Activated CD4-positive, alpha-beta T cell treated with anti-CD3 and anti-CD28 coated beads, Interleukin-2, amount 10 ng/mL, durations not matched to agents 7 days and 5 days (primary cell): Measurements from ENCODE around the gene PINLYP. TPM values are rescaled to one million over a fixed set of nuclear protein-coding genes. Genes with fewer than 3 reads are reported as not detected.
A peak's percentile ranks its signal among the peaks of the same experiment; 100 is the strongest.
"Not testable (repeated sequence)": the region's sequence is repeated elsewhere in the genome, so short reads cannot be mapped to it uniquely, and the experiment has no call there.

Experiments used
- CTCF ChIA-PET: fragments of 350-600 bp; sonication (Branson Sonifier 250); formaldehyde crosslinking; loops from one replicate; lab custom pipeline; 2021; ENCODE audit warnings: antibody characterized with exemption; lab: Charles Lee
- POLR2A ChIA-PET: fragments of 350-600 bp; sonication (Branson Sonifier 250); formaldehyde crosslinking; loops from one replicate; lab custom pipeline; 2021; ENCODE audit warnings: antibody characterized with exemption; lab: Charles Lee
- DNase-seq: peaks from one replicate; pipeline ENCODE4 v3.0.0-alpha.2; 2020
- H3K27ac Mint-ChIP-seq: one replicate; pipeline ENCODE4 v1.8.0; 2021; ENCODE audit warnings: mild to moderate bottlenecking, moderate library complexity, mixed read lengths
- H3K27me3 Mint-ChIP-seq: one replicate; pipeline ENCODE4 v1.8.0; 2021; ENCODE audit warnings: mixed read lengths
- H3K36me3 Mint-ChIP-seq: one replicate; pipeline ENCODE4 v1.8.0; 2021; ENCODE audit warnings: low read depth, mixed read lengths
- H3K4me1 Mint-ChIP-seq: one replicate; pipeline ENCODE4 v1.8.0; 2021; ENCODE audit warnings: mixed read lengths
- H3K4me3 Mint-ChIP-seq: one replicate; pipeline ENCODE4 v1.8.0; 2021; ENCODE audit warnings: mild to moderate bottlenecking, moderate library complexity, mixed read lengths
- H3K9me3 Mint-ChIP-seq: one replicate; pipeline ENCODE4 v1.8.0; 2021; ENCODE audit warnings: mixed read lengths
- total RNA-seq, 2 experiments: library from RNA; stranded (reverse); gene quantifications; one replicate each; pipeline ENCODE4 v1.2.3, GENCODE V29; 2021

Gene PINLYP
- total RNA-seq, 2 experiments from 2014 or later = 4.1 to 5.0 TPM

DNA sequence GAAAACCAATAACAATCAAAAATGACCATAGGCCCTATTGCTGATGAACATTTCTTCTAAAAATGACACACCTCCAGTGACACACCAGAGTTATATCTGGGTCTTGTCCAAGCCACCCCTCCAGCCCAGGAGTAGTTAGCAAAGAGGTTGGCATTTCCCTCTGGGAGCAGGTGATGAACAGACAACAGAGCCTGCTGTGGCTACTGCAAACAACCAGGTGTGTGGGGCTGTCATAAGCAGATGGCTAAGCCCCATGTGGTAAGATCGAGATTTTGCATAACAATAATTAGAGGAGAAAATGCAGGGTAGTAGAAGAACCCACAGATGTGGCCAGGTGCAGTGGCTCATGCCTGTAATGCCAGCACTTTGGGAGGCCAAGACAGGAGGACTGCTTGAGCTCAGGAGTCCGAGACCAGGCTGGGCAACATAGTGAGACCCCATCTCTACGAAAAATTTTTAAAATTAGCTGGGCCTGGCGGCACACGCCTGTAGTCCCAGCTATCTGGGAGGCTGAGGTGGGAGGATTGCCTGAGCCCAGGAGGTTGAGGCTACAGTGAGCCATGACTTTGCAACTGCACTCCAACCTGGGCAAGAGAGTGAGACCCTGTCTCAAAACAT is 5.3 kb upstream of the PINLYP start:
- ChIA-PET POLR2A (no interaction called here), CTCF (interaction anchor here (0.7 to 2.8 kb wide), 5 partner anchors 10 to 24 kb away, joined by 3 to 12 read pairs (median 5); no protein-coding TSS in a partner anchor)
- Mint-ChIP-seq H3K27ac (no peak overlapping the region), H3K4me1 (peaks cover 26% of the 10 kb centered on the region), H3K36me3 (peaks cover 10% of the 10 kb centered on the region), H3K9me3 (no peaks in the 10 kb centered on the region), H3K4me3 (no peak overlapping the region), H3K27me3 (no peaks in the 10 kb centered on the region)
- DNase-seq = no peak

DNA sequence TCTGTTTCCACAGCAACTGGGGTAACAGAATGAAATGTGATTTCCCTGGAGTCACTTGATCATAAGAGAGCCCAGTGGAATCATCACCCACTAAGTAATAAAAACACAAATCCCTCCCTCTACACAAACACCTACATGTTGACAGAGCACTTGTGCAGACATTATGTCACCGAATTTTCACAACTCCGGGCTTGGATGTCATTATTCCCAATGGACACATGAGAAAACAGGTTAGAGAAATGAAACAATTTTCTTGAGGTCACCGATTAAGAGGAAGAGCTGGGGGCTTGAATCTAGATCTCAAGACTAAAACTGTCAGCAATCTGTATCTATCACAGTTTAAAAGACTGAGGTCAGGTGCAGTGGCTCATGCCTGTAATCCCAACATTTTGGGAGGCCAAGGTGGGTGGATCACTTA is 3.4 kb upstream of the PINLYP start:
- POLR2A ChIA-PET = no interaction called here
- Mint-ChIP-seq H3K9me3 (no peaks in the 10 kb centered on the region), H3K4me1 (peaks cover 36% of the 10 kb centered on the region), H3K4me3 (no peak overlapping the region), H3K27ac (no peak overlapping the region), H3K36me3 (peaks cover 9% of the 10 kb centered on the region), H3K27me3 (no peaks in the 10 kb centered on the region)
- CTCF ChIA-PET = interaction anchor here (0.9 to 2.8 kb wide), 3 partner anchors 17 to 22 kb away, joined by 5 to 12 read pairs (median 7); no protein-coding TSS in a partner anchor
- DNase-seq = no peak

DNA sequence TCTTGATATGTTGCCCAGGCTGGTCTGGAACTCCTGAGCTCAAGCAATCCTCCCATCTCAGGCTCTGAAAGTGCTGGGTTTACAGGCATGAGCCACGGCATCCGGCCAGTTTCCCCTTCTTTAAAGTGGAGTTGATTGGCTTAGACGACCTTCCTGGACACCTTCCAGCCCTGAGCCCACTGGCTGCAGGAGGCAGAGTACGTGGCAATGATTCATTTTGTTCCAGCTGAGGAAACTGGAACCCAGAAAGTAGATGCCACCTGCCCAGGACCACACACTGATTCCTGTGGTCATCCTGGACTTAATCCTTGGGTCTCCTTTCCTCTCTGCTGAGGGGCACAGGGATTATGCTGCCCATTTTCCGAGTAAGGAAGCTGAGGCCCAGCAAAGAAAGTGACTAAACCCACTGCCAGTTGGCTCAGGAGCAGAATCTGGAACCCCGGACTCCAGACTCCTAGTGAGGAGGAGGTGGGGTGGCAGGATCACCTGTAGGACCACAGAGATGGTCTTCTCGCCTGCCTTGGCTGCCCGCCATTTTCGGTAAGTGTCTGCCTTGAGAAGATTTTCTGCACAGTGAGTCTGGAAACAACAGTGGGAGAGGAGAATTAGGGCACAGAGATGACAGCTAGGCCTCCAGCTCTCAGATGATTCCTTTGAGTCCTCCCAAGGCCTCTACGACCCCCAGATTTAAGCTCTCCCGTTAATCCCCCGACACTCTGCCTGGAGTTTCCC is 1.0 kb upstream of the PINLYP start:
- POLR2A ChIA-PET = no interaction called here
- H3K4me3 Mint-ChIP-seq = peak overlapping the region; percentile 96
- no peaks in the 10 kb centered on the region for H3K9me3 Mint-ChIP-seq
- H3K27me3 Mint-ChIP-seq = no peaks in the 10 kb centered on the region
- no peak for DNase-seq
- peaks cover 44% of the 10 kb centered on the region for H3K4me1 Mint-ChIP-seq
- CTCF ChIA-PET = interaction anchor here (1.0 to 2.3 kb wide), 6 partner anchors 9 to 128 kb away, joined by 3 to 7 read pairs (median 5); no protein-coding TSS in a partner anchor
- peaks cover 7% of the 10 kb centered on the region for H3K36me3 Mint-ChIP-seq
- H3K27ac Mint-ChIP-seq = peak overlapping the region; percentile 94

DNA sequence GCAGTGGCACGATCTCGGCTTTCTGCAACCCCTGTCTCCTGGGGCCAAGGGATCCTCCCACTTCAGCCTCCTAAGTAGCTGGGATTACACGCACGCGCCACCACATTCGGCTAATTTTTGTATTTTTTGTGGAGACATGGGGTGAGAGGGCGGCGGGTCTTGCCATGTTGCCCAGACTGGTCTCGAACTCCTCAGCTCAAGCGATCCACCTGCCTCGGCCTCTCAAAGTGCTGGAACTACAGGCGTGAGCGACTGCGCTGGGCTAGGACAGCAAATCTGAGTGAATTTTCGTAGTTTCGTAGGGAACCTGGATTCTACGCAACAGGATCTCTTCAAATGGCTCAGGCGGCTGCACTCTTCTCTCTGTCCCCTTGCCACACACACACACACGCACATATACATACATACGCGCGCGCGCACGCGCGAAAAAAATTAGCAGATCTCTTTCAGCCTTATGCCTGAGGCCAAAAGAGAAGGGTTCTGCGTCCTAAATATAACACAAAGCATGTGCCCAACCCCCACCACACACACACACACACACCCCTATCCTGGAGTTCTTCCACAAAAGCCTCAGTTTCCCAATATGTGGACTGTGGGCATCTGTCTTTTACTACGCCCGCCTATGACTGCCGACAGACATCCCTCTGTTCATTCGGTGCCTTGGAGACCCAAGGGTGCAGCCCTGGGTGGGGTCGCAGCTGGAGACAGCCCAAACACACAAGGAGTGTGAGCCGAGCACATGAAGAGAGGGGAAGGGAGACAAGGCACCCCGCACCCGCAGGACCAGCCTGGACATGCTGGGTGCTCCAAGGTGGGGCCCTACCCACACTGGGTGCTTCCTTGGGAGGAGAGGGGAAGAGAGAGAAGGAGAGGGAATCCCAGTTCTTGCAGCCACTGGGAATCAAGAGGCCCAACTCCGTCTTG is 616 bp downstream of the PINLYP start:
- Mint-ChIP-seq H3K4me1 (peaks cover 46% of the 10 kb centered on the region), H3K9me3 (no peaks in the 10 kb centered on the region), H3K27ac (peak overlapping the region; percentile 85), H3K36me3 (peaks cover 2% of the 10 kb centered on the region), H3K27me3 (no peaks in the 10 kb centered on the region), H3K4me3 (peak overlapping the region; percentile 65)
- peak; percentile 22 for DNase-seq
- ChIA-PET CTCF (interaction anchor here (0.7 to 2.1 kb wide), 3 partner anchors 18 to 1820 kb away, joined by 3 to 5 read pairs (median 3); partner anchors contain the start of genes IRGQ and ZNF576), POLR2A (no interaction called here)

DNA sequence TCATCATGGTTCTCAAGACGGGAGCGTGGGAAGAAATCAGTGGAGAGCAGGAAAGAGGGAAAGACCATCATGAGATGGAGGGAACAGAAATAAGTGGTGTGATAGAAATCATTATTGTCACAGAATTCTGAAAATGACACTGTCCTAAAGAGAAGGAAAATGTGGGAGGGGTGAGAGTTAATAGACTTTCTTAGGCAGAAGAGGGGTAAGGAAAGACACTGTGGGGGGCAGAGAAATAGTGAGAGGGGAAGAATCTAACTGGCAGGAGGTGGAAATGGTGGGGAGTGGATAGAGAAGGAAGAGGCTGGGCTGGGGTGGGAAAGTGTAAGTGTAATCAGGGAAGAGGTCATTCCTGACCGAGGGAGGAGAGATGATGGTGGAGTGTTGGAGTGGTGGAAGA is 3.2 kb downstream of the PINLYP start:
- Mint-ChIP-seq H3K4me3 (peak overlapping the region; percentile 78), H3K9me3 (no peaks in the 10 kb centered on the region), H3K4me1 (peaks cover 49% of the 10 kb centered on the region), H3K36me3 (peaks cover 2% of the 10 kb centered on the region), H3K27me3 (no peaks in the 10 kb centered on the region), H3K27ac (peak overlapping the region; percentile 61)
- no peak for DNase-seq
- CTCF ChIA-PET = interaction anchor here (0.7 to 1.7 kb wide), 2 partner anchors 8 to 38 kb away, joined by 4 to 6 read pairs; no protein-coding TSS in a partner anchor
- POLR2A ChIA-PET = no interaction called here

DNA sequence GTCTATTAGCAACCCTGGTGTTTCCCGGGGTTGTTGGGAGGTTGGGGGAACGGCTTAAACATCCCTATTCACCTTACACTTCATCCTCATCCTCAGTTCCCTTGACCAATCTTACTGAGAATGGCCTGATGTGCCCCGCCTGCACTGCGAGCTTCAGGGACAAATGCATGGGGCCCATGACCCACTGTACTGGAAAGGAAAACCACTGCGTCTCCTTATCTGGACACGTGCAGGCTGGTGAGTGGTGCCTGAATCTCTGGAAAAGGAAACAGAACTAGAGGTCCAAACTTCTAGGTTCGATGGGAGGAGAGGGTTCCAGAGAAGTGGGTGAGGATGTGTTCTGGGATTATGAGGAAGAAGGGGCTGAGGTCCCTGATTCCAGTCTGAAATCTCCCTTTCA is 5.9 kb downstream of the PINLYP start:
- peaks cover 41% of the 10 kb centered on the region for H3K4me1 Mint-ChIP-seq
- CTCF ChIA-PET = interaction anchor here (2.2 to 4.7 kb wide), 2 partner anchors 13 kb away, joined by 14 to 34 read pairs; partner anchors contain the start of genes IRGQ and ZNF576

DNA sequence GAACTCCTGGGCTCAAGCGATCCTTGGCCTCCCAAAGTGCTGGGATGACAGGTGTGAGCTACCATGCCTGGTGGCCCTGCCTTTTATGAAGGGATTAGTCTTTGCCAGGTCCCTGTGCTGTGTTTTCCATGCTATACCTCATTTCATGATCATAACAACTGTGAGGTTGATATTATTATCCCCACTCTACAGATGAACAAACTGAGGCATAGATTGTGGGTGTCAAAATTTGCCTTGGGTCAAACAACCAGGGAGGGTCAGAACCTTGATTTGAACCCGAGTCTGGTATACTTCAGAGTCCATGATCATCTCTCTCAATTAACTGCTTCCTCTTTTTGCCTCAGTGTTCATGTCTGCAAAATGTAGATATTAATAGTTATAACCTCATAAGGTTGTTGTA is 6.9 kb downstream of the PINLYP start:
- H3K4me1 Mint-ChIP-seq = peaks cover 36% of the 10 kb centered on the region
- CTCF ChIA-PET = interaction anchor here (4.7 kb wide), 1 partner anchor 12 kb away, joined by 34 read pairs; the partner anchor contains the start of genes IRGQ and ZNF576
- no peak overlapping the region for H3K4me3 Mint-ChIP-seq
- H3K9me3 Mint-ChIP-seq = no peaks in the 10 kb centered on the region
- POLR2A ChIA-PET = interaction anchor here (1.3 kb wide), 1 partner anchor 27 kb away, joined by 4 read pairs; no protein-coding TSS in a partner anchor
- no peaks in the 10 kb centered on the region for H3K36me3 Mint-ChIP-seq
- no peaks in the 10 kb centered on the region for H3K27me3 Mint-ChIP-seq
- no peak overlapping the region for H3K27ac Mint-ChIP-seq
- DNase-seq = no peak

More for the DNA sequence above, 5.9 kb downstream of the PINLYP start:
- H3K9me3 Mint-ChIP-seq = no peaks in the 10 kb centered on the region
- H3K27ac Mint-ChIP-seq = peak overlapping the region; percentile 28
- H3K36me3 Mint-ChIP-seq = no peaks in the 10 kb centered on the region
- H3K4me3 Mint-ChIP-seq = no peak overlapping the region
- H3K27me3 Mint-ChIP-seq = no peaks in the 10 kb centered on the region
- DNase-seq = no peak
- POLR2A ChIA-PET = interaction anchor here (1.3 kb wide), 1 partner anchor 26 kb away, joined by 4 read pairs; no protein-coding TSS in a partner anchor

DNA sequence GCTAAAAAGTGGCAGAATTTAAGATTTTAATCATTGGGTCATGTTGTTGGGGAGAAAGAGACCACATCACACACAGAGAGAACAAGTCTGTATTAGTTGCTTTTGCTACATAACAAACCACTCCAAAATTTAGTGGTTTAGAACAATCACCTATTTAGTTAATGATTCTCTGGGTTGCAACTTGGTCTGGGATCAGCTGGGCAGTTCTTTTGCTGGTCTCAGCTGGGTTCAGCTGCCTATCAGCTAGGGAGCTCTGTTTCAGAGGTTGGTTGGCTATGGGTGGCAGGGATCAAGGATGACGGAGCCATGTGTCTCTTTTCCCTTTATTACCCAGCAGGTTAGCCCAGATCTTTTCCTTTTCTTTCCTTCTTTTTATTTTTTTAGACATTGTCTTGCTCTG is 8.9 kb downstream of the PINLYP start:
- Mint-ChIP-seq H3K4me1 (peaks cover 34% of the 10 kb centered on the region), H3K9me3 (no peaks in the 10 kb centered on the region), H3K4me3 (no peak overlapping the region), H3K36me3 (no peaks in the 10 kb centered on the region), H3K27me3 (no peaks in the 10 kb centered on the region), H3K27ac (peak overlapping the region; percentile 73)
- DNase-seq = no peak
- ChIA-PET POLR2A (no interaction called here), CTCF (interaction anchor here (0.6 to 4.7 kb wide), 5 partner anchors 10 to 65 kb away, joined by 3 to 34 read pairs (median 3); partner anchors contain the start of genes IRGQ and ZNF576)

DNA sequence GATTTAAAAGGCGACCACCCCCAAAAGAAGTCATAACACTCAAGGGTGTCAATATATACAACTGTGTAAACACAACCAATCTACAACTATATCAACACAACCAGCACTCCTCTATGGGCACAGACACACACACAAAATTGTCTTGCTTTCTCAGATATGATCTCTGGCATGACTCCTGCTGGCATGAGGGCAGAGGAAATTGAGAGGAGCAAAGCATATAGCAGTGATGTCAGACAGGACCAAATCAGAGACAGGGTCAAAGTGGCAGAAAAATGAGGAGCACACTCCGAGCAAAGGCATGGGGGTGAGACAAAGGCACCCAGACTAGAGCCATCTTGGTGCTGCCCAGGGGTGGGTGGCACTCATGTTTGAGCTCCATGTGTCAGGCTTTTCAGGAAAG is 10.7 kb downstream of the PINLYP start:
- no peak for DNase-seq
- no peaks in the 10 kb centered on the region for H3K27me3 Mint-ChIP-seq
- no peak overlapping the region for H3K27ac Mint-ChIP-seq
- ChIA-PET POLR2A (no interaction called here), CTCF (interaction anchor here (1.2 to 1.6 kb wide), 3 partner anchors 8 to 31 kb away, joined by 4 to 6 read pairs (median 6); no protein-coding TSS in a partner anchor)
- no peak overlapping the region for H3K4me3 Mint-ChIP-seq
- peaks cover 3% of the 10 kb centered on the region for H3K36me3 Mint-ChIP-seq
- H3K4me1 Mint-ChIP-seq = peaks cover 31% of the 10 kb centered on the region
- no peaks in the 10 kb centered on the region for H3K9me3 Mint-ChIP-seq

DNA sequence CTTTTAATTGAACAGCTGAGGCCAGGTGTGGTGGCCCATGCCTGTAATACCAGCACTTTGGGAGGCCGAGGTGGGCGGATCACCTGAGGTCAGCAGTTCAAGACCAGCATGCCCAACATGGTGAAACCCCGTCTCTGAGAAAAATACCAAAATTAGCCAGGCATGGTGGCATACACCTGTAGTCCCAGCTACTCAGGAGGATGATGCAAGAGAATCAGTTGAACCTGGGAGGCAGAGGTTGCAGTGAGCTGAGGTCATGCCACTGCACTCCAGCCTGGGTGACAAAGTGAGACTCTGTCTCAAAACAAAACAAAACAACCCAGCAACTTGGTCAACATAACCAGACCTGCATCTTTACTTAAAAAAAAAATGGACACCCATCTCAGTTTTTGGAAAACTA is 11.4 kb downstream of the PINLYP start:
- H3K27ac Mint-ChIP-seq, POLR2A ChIA-PET, H3K4me3 Mint-ChIP-seq, H3K9me3 Mint-ChIP-seq, H3K27me3 Mint-ChIP-seq, H3K36me3 Mint-ChIP-seq, DNase-seq: not testable (repeated sequence)
- CTCF ChIA-PET = interaction anchor here (1.2 to 1.3 kb wide), 2 partner anchors 8 to 9 kb away, joined by 6 read pairs; no protein-coding TSS in a partner anchor
- H3K4me1 Mint-ChIP-seq = peaks cover 24% of the 10 kb centered on the region

DNA sequence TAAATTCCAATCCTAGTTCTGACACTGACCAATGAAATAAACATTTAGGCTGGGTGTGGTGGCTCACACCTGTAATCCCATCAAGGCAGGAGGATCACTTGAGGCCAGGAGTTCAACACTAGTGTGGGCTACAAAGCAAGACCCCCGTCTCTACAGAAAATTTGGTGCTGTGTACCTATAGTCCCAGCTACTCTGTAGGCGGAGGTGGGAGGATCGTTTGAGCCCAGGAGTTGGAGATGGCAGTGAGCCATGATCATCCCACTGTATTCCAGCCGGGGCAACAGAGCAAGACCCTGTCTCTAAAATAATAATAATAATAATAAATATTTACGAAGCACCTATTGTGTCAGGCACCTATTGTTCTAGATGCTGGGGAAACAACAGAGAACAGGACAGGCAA is 13.7 kb downstream of the PINLYP start:
- Mint-ChIP-seq H3K27me3 (no peaks in the 10 kb centered on the region), H3K36me3 (peaks cover 12% of the 10 kb centered on the region), H3K4me1 (peaks cover 28% of the 10 kb centered on the region), H3K27ac (no peak overlapping the region), H3K4me3 (no peak overlapping the region), H3K9me3 (no peaks in the 10 kb centered on the region)
- ChIA-PET POLR2A (no interaction called here), CTCF (interaction anchor here (3.6 kb wide), 1 partner anchor 34 kb away, joined by 11 read pairs; no protein-coding TSS in a partner anchor)
- no peak for DNase-seq

DNA sequence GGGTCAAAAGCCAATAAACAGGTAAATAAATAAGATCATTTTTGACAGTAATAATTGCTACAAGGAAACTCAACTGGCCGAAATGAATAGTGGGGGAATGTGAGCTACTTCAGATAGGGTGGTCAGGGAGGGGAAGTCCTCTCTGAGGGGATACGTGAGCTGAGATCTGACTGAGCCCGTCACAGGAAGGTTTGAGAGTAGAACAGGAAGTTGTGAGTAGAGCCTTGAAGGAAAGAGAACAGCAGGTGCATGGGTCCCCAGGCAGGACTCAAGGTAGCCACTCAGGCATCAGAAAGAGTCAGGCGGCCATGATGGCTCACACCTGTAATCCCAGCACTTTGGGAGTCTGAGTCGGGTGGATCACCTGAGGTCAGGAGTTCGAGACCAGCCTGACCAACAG is 14.1 kb downstream of the PINLYP start:
- no peaks in the 10 kb centered on the region for H3K27me3 Mint-ChIP-seq
- peaks cover 12% of the 10 kb centered on the region for H3K36me3 Mint-ChIP-seq
- ChIA-PET POLR2A (no interaction called here), CTCF (interaction anchor here (3.6 kb wide), 1 partner anchor 34 kb away, joined by 11 read pairs; no protein-coding TSS in a partner anchor)
- no peak overlapping the region for H3K4me3 Mint-ChIP-seq
- no peak overlapping the region for H3K27ac Mint-ChIP-seq
- no peaks in the 10 kb centered on the region for H3K9me3 Mint-ChIP-seq
- no peak for DNase-seq
- peaks cover 24% of the 10 kb centered on the region for H3K4me1 Mint-ChIP-seq
